Gastrocnemius medialis (tissue), 4 donors: ENCODE data around the gene TNXB. TPM values are rescaled to one million over a fixed set of nuclear protein-coding genes. Genes with fewer than 3 reads are reported as not detected.

ENCODE experiments used
- ATAC-seq, 2 donors: fragments of 150-250 bp; one replicate each; pipeline ENCODE4 v1.9.1; 2016
- DNase-seq, 2 donors: peaks; one replicate each; pipeline ENCODE4 v3.0.0-alpha.2; 2019
- H3K27ac ChIP-seq, 4 donors: fragments of 200-600 bp; sonication (generic); 1 replicate in 1 of 4; 2 replicates in 3 of 4; pipeline ENCODE4 v1.5.1; 2016 to 2018; ENCODE audit warnings: mild to moderate bottlenecking in 2 of 4, moderate library complexity in 1 of 4
- H3K27me3 ChIP-seq, 3 donors: fragments of 200-600 bp; sonication (generic) in 2 of 3; 1 replicate in 1 of 3; 2 replicates in 2 of 3; pipeline versions ENCODE4 v1.5.1 to v1.6.0; 2016 to 2019; ENCODE audit warnings: mild to moderate bottlenecking in 1 of 3, moderate library complexity in 1 of 3
- H3K36me3 ChIP-seq, 2 donors: fragments of 200-600 bp; sonication (generic) in 1 of 2; one replicate each; pipeline ENCODE4 v1.5.1; 2017 to 2018
- H3K4me1 ChIP-seq, 2 donors: fragments of 200-600 bp; sonication (generic) in 1 of 2; one replicate each; pipeline ENCODE4 v1.5.1; 2016 to 2017; ENCODE audit warnings: mild to moderate bottlenecking in 2 of 2
- H3K4me3 ChIP-seq, 4 donors: fragments of 200-600 bp; sonication (generic) in 3 of 4; 1 replicate in 1 of 4; 2 replicates in 3 of 4; pipeline ENCODE4 v1.5.1; 2016 to 2019; ENCODE audit warnings: mild to moderate bottlenecking in 2 of 4
- H3K9me3 ChIP-seq, 3 donors: fragments of 200-600 bp; sonication (generic) in 2 of 3; 1 replicate in 1 of 3; 2 replicates in 2 of 3; pipeline ENCODE4 v1.5.1; 2016 to 2019
- CTCF ChIP-seq, 5 experiments: fragments of 450-650 bp in 3 of 5; fragments of 200-600 bp in 2 of 5; sonication (generic) in 2 of 5; IDR thresholded peaks in 4 of 5; conservative IDR thresholded peaks in 1 of 5; 1 replicate in 4 of 5; 2 replicates in 1 of 5; pipeline ENCODE4 v1.5.1; 2016 to 2019; ENCODE audit warnings: antibody characterized with exemption in 5 of 5, mild to moderate bottlenecking in 3 of 5, moderate library complexity in 3 of 5
- POLR2A ChIP-seq, 2 donors: fragments of 450-650 bp; IDR thresholded peaks; one replicate each; pipeline ENCODE4 v1.6.1; 2017; ENCODE audit warnings: antibody characterized with exemption in 2 of 2, mild to moderate bottlenecking in 2 of 2, moderate library complexity in 2 of 2
- in situ Hi-C, 4 donors: fragments of 200-750 bp; cut with MboI; loops; one replicate each; pipeline versions ENCODE4 v1.15.0 to v1.8.0; 2017; ENCODE audit warnings: low sequenced_read_pairs in 4 of 4
- intact Hi-C: fragments of 100-400 bp; cut with DNase I; formaldehyde crosslinking; loops from one replicate; pipeline ENCODE4 v1.15.1; 2023; ENCODE audit warnings: low total_unique reads
- total RNA-seq, 4 donors: library from RNA; depleted of rRNA; stranded (reverse); fragments of >200 nt; gene quantifications; one replicate each; pipeline versions ENCODE4 v1.1.0 to v1.2.3, GENCODE V29; 2016

TNXB gene
- total RNA-seq, 4 donors from 2014 or later: 12.0 to 37.0 (median 33.5) TPM

DNA sequence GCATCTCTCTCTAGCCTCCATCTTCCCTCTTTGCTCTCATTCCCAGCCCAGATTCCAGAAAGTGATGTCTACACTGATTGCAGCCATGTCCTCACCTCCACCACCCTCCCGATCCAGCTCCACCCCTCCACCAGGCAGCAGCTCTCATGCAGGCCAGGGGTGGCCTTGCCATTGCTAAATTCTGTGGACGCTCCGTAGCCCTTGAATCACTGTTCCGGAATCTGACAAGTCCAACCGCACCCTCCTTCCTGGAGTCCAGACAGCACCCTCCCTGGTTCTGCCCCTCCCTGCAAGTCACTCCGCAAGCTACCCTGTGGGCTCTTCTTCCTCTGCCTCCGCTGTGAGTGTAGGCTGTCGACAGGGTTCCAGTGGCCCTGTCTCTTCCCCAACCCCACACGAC is 26.2 kb downstream of the TNXB start:
- Histone ChIP-seq H3K27ac (peak overlapping the region in 3 of 4 donors; percentile 34 to 62 (median 35)), H3K4me1 (no peaks in the 10 kb centered on the region), H3K27me3 (peaks cover 0 to 5% (median 2%) of the 10 kb centered on the region in 3 donors), H3K4me3 (no peak overlapping the region), H3K36me3 (no peaks in the 10 kb centered on the region), H3K9me3 (no peaks in the 10 kb centered on the region)
- no peak for TF ChIP-seq CTCF (IDR thresholded peaks at IDR 0.05 in 4 of 5, conservative IDR thresholded peaks at IDR 0.05 in 1 of 5)
- no peak for TF ChIP-seq POLR2A (IDR thresholded peaks at IDR 0.05)
- intact Hi-C loops: no loop called here
- DNase-seq: peak; percentile 44 to 79
- in situ Hi-C loops: no loop called here
- ATAC-seq: peak; percentile 45 to 75

DNA sequence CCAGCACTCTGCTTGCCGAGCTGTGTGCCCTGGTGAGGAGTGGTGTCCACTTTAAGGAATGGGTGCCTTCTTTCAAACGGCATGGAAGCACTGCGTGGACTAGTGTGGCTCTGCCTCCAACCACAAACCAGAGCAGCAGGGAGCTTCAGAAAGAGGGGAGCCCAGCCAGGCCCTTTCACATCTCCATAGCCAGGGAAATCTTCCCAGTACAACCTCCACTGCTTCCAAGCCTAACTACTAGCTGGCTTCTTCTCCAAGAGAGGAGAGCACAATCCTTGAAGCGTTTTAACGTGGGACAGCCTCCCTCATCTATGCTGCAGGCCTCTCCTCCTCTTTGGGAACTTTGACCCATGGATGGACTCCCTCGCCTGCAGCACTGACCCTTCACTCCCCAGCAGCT is 26.7 kb downstream of the TNXB start:
- DNase-seq (no peak), ATAC-seq (no peak)
- in situ Hi-C loops (no loop called here), intact Hi-C loops (no loop called here)
- Histone ChIP-seq H3K4me1 (no peaks in the 10 kb centered on the region), H3K27ac (peak overlapping the region in 3 of 4 donors; percentile 33 to 62 (median 57)), H3K4me3 (no peak overlapping the region), H3K27me3 (peaks cover 0 to 5% (median 2%) of the 10 kb centered on the region in 3 donors), H3K9me3 (no peaks in the 10 kb centered on the region), H3K36me3 (no peaks in the 10 kb centered on the region)
- TF ChIP-seq POLR2A (IDR thresholded peaks at IDR 0.05) (no peak), CTCF (IDR thresholded peaks at IDR 0.05 in 4 of 5, conservative IDR thresholded peaks at IDR 0.05 in 1 of 5) (no peak)

GRCh38 chr6:32081168-32081990 is 27.8 kb downstream of the TNXB start:
- TF ChIP-seq POLR2A (IDR thresholded peaks at IDR 0.05) (no peak), CTCF (IDR thresholded peaks at IDR 0.05 in 4 of 5, conservative IDR thresholded peaks at IDR 0.05 in 1 of 5) (no peak)
- peak in 1 of 2 donors; percentile 40 for ATAC-seq
- in situ Hi-C loops: no loop called here
- Histone ChIP-seq H3K9me3 (no peaks in the 10 kb centered on the region), H3K4me1 (no peaks in the 10 kb centered on the region), H3K4me3 (no peak overlapping the region), H3K27ac (peak overlapping the region; percentile 10 to 62 (median 57)), H3K36me3 (no peaks in the 10 kb centered on the region), H3K27me3 (peaks cover 0 to 2% (median 0%) of the 10 kb centered on the region in 3 donors)
- peak in 1 of 2 donors; percentile 70 for DNase-seq
- intact Hi-C loops: no loop called here

DNA sequence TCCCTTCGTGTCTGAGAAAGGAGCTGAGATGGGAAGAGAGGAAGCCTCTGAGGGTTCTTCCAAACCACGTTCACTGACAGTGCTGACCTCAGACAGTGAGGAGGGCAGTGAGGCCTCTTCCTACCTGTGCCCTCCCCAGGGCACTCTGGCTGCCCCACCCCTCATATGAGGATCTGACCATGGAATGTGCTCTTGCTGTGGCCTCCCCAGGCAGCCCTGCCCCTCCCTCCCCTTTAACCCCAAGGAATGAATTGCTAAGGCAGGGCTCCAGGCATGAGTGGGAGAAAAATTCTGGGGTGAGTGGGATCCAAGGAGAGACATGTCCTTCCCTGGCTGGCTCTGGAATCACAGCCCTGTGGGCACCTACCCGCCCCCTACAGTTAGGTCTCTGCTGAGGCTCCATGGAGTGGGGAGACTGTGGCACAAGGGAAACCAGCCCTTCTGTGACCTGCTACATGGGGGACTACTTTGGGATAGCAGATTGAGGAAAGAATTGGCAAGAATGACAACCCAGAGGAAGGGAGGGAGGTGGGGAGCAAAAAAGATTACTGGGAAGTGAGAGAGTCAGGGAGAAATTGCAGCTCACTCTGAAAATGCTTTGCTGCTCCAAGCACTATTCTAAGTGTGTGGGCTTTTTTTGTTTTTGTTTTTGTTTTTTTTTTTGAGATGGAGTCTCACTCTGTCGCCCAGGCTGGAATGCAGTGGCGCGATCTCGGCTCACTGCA is 29.4 kb downstream of the TNXB start:
- Histone ChIP-seq H3K4me3 (no peak overlapping the region), H3K4me1 (no peaks in the 10 kb centered on the region), H3K27ac (peak overlapping the region in 1 of 4 donors; percentile 24), H3K36me3 (no peaks in the 10 kb centered on the region), H3K9me3 (no peaks in the 10 kb centered on the region), H3K27me3 (no peaks in the 10 kb centered on the region)
- no peak for ATAC-seq
- in situ Hi-C loops: no loop called here
- TF ChIP-seq CTCF (IDR thresholded peaks at IDR 0.05 in 4 of 5, conservative IDR thresholded peaks at IDR 0.05 in 1 of 5) (no peak), POLR2A (IDR thresholded peaks at IDR 0.05) (no peak)
- no peak for DNase-seq
- intact Hi-C loops: no loop called here
